Measurements from ENCODE around the gene TNFRSF8. TPM values are rescaled to one million over a fixed set of nuclear protein-coding genes. Genes with fewer than 3 reads are reported as not detected.

Gene TNFRSF8
- total RNA-seq, 3 donors from 2014 or later (not counting 1 experiment from before 2014, with no cell fraction given): 0.34 to 1.7 (median 0.50) TPM

DNA sequence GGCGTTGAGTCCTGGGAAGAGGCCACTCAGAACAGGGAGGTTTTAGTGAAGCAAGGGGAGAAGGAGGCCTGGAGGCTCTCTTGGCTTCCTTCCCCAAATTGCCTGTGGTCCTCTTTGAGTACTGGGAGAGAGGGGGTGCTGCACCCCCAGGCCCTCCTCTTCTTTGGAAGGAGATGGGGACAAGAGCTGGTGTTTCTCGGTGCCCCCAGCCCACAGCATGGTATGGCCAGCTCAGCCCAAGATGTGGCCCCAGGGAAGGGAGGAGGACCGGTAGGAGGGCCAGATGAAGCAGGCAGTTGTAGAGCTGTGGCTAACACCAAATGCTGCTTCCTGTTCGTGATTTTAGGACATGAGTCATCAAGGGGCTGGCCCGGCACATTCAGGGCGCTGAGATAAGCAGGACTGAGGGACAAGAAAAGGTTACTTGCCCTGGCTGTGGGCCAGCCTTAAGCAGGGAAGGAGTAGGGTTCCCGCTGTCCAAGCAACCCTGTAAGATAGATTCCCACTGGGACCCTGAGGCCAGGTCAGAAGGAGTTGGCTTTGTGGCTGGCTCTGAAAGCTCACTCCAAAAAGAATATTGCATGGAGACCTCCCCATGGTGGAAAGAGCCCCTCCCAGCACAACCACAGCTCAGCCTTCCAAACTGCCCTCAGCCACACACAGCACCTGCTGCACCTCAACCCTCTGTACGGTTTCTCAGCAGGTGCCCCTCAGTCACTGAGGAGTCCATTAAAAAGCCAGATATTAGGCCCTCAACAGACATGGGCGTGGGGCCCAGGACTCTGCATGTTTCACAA lies 98.8 kb downstream of the TNFRSF8 start:
- DNase-seq (peak; percentile 73 to 90), ATAC-seq (peak; percentile 78 to 95 (median 89))
- Mint-ChIP-seq H3K4me1 (peaks cover 59 to 69% of the 10 kb centered on the region in 2 donors), H3K36me3 (no peaks in the 10 kb centered on the region), H3K27me3 (ENCODE audit: low read depth in 2 of 2) (no peaks in the 10 kb centered on the region), H3K9me3 (no peaks in the 10 kb centered on the region), H3K27ac (peak overlapping the region; percentile 93 to 97), H3K4me3 (peak overlapping the region; percentile 70)
- intact Hi-C loops (cut with micrococcal nuclease): loop anchor here (1.0 to 5.0 kb wide), 2 partner anchors 11 to 40 kb away; no protein-coding TSS in a partner anchor
- Histone ChIP-seq H3K4me1 (ENCODE audit: control insufficient read depth, insufficient read depth, low read length) (peaks cover 97% of the 10 kb centered on the region), H3K9me3 (ENCODE audit: control insufficient read depth, insufficient read depth, low read length) (no peaks in the 10 kb centered on the region), H3K27ac (ENCODE audit: low read length) (peak overlapping the region; percentile 86), H3K36me3 (ENCODE audit: control insufficient read depth, insufficient read depth, low read length) (no peaks in the 10 kb centered on the region), H3K4me3 (ENCODE audit: low read length) (no peak overlapping the region), H3K27me3 (ENCODE audit: control insufficient read depth, insufficient read depth, low read length) (no peaks in the 10 kb centered on the region)
- WGBS (ENCODE audit: insufficient coverage): 8% methylated on average over 9 of the region's 9 CpGs
- TF ChIP-seq, protein P1, sequence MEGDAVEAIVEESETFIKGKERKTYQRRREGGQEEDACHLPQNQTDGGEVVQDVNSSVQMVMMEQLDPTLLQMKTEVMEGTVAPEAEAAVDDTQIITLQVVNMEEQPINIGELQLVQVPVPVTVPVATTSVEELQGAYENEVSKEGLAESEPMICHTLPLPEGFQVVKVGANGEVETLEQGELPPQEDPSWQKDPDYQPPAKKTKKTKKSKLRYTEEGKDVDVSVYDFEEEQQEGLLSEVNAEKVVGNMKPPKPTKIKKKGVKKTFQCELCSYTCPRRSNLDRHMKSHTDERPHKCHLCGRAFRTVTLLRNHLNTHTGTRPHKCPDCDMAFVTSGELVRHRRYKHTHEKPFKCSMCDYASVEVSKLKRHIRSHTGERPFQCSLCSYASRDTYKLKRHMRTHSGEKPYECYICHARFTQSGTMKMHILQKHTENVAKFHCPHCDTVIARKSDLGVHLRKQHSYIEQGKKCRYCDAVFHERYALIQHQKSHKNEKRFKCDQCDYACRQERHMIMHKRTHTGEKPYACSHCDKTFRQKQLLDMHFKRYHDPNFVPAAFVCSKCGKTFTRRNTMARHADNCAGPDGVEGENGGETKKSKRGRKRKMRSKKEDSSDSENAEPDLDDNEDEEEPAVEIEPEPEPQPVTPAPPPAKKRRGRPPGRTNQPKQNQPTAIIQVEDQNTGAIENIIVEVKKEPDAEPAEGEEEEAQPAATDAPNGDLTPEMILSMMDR (IDR thresholded peaks at IDR 0.05): no peak

DNA sequence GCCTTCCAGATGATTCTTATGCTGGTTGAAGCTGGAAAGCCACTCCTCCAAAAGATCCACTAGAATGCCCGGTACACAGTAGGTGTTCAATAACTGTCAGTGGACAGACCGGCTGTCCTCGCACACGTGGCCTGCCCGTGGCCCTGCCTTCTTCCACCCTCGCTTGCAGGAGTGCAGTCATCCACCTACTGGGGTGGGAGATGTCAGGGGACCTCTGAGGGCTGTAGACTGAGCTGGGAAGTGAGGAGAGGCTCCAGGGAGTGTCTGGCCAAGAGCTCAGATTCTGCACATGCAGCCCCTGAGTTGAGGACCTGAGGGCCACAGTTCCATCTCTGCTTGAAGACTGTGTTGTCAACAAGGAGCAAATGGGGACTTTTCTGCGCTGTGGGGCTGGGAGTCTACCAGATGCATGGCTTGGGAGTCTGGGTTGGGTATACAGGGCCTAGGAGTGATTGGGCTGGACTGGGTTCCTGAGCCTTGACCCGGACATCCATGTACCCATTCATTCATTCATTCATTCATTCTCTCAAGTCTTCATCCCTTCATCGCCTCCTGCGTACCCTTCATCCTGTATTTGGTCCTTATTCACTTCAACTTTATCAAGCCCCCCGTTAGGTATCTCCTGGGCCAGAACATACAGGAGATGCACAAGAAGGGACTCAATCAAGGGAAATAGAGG lies 99.5 kb downstream of the TNFRSF8 start:
- no peaks in the 10 kb centered on the region for H3K27me3 ChIP-seq (ENCODE audit: control insufficient read depth, insufficient read depth, low read length)
- peaks cover 92% of the 10 kb centered on the region for H3K4me1 ChIP-seq (ENCODE audit: control insufficient read depth, insufficient read depth, low read length)
- Mint-ChIP-seq H3K4me3 (peak overlapping the region; percentile 70), H3K27ac (peak overlapping the region; percentile 93 to 97), H3K36me3 (peaks cover 3% of the 10 kb centered on the region), H3K27me3 (ENCODE audit: low read depth in 2 of 2) (no peaks in the 10 kb centered on the region), H3K4me1 (peaks cover 55 to 65% of the 10 kb centered on the region in 2 donors), H3K9me3 (no peaks in the 10 kb centered on the region)
- TF ChIP-seq, protein P1 (IDR thresholded peaks at IDR 0.05): no peak
- no peak overlapping the region for H3K4me3 ChIP-seq (ENCODE audit: low read length)
- no peaks in the 10 kb centered on the region for H3K9me3 ChIP-seq (ENCODE audit: control insufficient read depth, insufficient read depth, low read length)
- no peaks in the 10 kb centered on the region for H3K36me3 ChIP-seq (ENCODE audit: control insufficient read depth, insufficient read depth, low read length)
- 85% methylated on average over 11 of the region's 11 CpGs for WGBS (ENCODE audit: insufficient coverage)
- DNase-seq (no peak), ATAC-seq (no peak)
- peak overlapping the region; percentile 86 for H3K27ac ChIP-seq (ENCODE audit: low read length)
- intact Hi-C loops (cut with micrococcal nuclease): loop anchor here (1.0 to 5.0 kb wide), 2 partner anchors 11 to 40 kb away; no protein-coding TSS in a partner anchor

DNA sequence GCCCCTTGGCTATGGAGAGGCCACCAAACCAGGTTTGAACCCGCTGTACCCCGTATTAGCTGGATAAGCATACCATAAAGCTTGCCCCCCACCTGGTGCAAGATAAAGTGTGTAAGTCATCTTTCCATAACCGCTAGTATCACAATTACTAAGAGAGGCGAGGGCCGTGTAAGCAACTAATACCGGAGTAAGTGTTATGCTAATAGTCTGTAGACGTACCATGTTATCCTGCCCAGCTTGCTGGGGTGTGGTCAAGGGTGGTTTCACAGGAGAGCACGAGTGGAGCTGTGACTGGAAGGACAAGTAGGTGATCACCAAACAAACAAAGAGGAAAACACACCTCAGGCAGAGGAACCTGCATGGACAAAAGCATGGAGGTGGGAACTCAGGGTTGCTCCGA lies 100.1 kb downstream of the TNFRSF8 start:
- TF ChIP-seq, protein P1 (IDR thresholded peaks at IDR 0.05): no peak
- peaks cover 6% of the 10 kb centered on the region for H3K36me3 Mint-ChIP-seq
- H3K27me3 ChIP-seq (ENCODE audit: control insufficient read depth, insufficient read depth, low read length): no peaks in the 10 kb centered on the region
- peak overlapping the region; percentile 65 for H3K4me3 Mint-ChIP-seq
- H3K9me3 Mint-ChIP-seq: no peaks in the 10 kb centered on the region
- H3K4me3 ChIP-seq (ENCODE audit: low read length): no peak overlapping the region
- H3K36me3 ChIP-seq (ENCODE audit: control insufficient read depth, insufficient read depth, low read length): no peaks in the 10 kb centered on the region
- peak overlapping the region; percentile 93 to 97 for H3K27ac Mint-ChIP-seq
- H3K27me3 Mint-ChIP-seq (ENCODE audit: low read depth in 2 of 2): no peaks in the 10 kb centered on the region
- peaks cover 55 to 65% of the 10 kb centered on the region in 2 donors for H3K4me1 Mint-ChIP-seq
- H3K4me1 ChIP-seq (ENCODE audit: control insufficient read depth, insufficient read depth, low read length): peaks cover 92% of the 10 kb centered on the region
- H3K27ac ChIP-seq (ENCODE audit: low read length): peak overlapping the region; percentile 86
- no peaks in the 10 kb centered on the region for H3K9me3 ChIP-seq (ENCODE audit: control insufficient read depth, insufficient read depth, low read length)
- ATAC-seq: no peak
- no peak for DNase-seq
- 71% methylated on average over 9 of the region's 9 CpGs for WGBS (ENCODE audit: insufficient coverage)
- intact Hi-C loops (cut with micrococcal nuclease): loop anchor here (5.0 kb wide), 1 partner anchor 39 kb away; no protein-coding TSS in a partner anchor
